Activated CD4-positive, alpha-beta T cell treated with anti-CD3 and anti-CD28 coated beads, Interleukin-10, Interleukin-2, amounts not matched to agents 100 ng/mL and 50 ng/mL, durations not matched to agents 16 hours and 8 hours (primary cell): ENCODE results near the gene MSLN.

Source experiments
- DNase-seq: peaks from one replicate; pipeline ENCODE4 v3.0.0-alpha.2; 2020

Gene MSLN

GRCh38 chr16:778447-778846, 17.9 kb downstream of the MSLN start:
- no peak for DNase-seq

- DNase-seq, result no peak
Observed at GRCh38 chr16:778909-779527, 18.5 kb downstream of the MSLN start.

- no peak for DNase-seq
Observed at GRCh38 chr16:779561-779960, 19.0 kb downstream of the MSLN start.

DNA sequence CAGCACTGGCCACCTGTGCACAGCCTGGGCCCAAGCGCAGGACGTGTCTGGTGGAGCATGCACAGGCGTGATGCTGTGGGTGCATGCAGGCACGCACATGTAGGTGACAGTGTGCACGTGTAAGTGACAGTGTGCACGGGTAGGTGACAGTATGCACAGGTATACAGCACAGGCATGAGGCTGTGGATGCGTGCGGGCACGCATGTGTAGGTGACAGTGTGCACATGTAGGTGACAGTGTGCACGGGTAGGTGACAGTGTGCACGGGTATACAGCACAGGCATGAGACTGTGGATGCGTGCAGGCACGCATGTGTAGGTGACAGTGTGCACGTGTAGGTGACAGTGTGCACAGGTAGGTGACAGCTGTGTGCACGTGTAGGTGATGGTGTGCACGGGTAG, 19.8 kb downstream of the MSLN start:
- DNase-seq, result no peak

DNA sequence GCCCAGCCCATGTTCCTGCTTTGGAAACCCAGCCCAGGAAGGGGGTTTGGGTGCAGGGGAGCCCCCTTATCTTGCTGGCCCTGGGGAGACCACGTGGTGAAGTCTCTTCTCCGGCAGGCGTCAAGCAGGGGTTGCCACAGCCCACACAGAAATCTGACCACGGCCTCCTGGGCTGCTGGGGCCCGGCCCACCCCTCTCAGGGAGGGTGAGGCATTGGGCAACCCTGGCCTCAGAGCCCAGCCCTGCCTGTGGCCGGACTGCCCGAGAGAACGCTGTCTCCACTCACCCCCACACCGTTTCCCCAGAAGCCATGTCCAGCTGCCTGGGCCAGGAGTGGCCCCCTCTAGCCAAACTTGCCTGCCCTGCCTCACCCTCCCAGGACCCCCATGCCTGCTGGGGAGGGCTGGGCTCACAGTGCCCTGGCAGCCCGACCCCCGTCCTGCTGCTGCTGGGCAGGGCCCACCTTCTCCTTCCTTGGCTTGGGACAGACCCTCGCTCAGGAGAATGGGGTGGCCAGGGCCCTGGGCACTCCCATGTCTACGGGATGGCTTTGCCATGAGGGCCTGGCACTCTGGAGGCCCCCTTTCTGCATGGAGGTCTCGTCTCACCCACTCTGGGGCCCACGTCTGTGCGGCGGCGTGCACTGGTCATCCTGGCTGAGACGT, 20.9 kb downstream of the MSLN start:
- no peak for DNase-seq

GRCh38 chr16:782258-782657, 21.7 kb downstream of the MSLN start:
- DNase-seq, result no peak

- no peak for DNase-seq
Observed at GRCh38 chr16:782766-783403, 22.4 kb downstream of the MSLN start.

- no peak for DNase-seq
Observed at GRCh38 chr16:783404-784161, 23.0 kb downstream of the MSLN start.

DNA sequence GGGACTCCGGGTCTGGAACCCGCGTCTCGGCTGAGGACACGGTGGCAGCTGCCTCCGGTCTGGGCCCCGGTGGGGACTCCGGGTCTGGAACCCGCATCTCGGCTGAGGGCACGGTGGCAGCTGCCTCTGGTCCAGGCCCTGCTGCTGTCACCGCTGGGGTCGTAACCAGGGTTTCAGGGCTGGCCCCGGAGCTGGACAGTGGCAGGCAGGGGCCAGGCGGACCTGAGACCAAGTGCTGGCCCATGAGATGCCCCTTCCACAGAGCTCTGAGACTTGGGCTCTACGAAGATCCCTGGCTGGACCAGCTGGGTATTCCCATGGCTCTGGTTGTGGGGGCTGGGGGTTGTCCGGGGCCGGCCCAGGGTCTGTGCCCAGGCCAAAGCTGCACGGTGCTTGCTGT, 23.9 kb downstream of the MSLN start:
- no peak for DNase-seq

- DNase-seq, result peak; percentile 80
Observed at GRCh38 chr16:785563-786535, 25.3 kb downstream of the MSLN start.

GRCh38 chr16:787321-787966, 26.9 kb downstream of the MSLN start:
- no peak for DNase-seq

- no peak for DNase-seq
Observed at GRCh38 chr16:787978-788398, 27.5 kb downstream of the MSLN start, which contains the start of gene RPUSD1. TSS of gene RPUSD1 (minus strand) at chr16:788381. CDS start at chr16:787737, 644 bp downstream.

DNA sequence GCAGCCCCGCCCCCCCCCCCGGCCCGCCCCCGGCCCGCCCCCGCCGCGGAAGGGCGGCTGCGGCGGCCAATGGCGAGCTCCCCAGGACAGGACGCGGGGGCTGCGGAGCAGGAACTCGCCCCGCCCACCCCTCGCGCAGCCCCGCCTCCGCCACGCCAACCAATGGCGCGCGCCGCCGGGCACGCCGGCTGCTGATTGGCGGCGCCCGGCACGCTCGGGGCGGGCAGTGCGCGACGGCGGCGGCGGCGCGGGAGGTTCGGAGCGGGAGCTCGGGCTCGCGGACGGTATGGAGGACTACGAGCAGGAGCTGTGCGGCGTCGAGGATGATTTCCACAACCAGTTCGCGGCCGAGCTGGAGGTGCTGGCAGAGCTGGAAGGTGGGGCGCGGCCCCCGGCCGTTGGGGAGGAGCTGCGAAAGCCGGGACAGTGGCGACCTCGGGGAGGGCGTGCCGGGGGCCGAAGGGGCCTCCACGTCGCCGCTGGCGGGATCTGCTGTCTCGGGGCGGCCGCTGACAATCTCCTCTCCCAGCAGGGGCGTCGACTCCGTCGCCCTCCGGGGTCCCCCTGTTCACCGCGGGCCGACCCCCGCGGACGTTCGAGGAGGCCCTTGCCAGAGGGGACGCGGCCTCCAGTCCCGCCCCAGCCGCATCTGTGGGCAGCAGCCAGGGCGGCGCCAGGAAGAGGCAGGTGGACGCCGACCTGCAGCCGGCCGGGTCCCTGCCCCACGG, 28.0 kb downstream of the MSLN start, which contains the start of gene CHTF18:
TSS of gene CHTF18 (plus strand) at position 222 of the 728 bp plus-strand sequence. CDS start at position 287, 65 bp downstream.
- peak; percentile 96 for DNase-seq

DNA sequence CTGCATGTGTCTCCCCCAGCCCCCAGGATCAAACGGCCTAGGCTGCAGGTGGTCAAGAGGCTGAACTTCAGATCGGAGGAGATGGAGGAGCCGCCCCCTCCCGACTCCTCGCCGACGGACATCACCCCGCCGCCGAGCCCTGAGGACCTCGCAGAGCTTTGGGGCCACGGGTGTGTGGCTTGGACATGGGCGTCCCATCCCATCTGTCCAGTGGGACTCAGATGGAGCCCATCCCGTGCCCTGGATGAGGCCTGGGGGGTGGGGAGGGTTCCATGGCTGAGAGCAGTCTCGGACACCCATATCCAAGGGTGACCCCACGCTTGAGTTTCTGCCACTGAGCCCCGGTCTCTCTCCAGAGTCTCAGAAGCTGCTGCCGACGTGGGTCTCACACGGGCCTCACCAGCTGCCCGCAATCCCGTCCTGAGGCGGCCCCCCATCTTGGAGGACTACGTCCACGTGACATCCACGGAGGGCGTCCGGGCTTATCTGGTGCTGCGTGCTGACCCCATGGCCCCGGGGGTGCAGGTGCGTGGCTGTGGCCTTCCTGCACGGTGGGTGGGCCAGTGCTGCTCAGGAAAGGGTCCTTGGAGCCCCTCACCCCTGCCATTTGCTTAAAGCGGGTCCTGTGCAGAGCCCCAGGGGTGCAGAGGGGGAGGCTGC, 28.8 kb downstream of the MSLN start:
- no peak for DNase-seq

GRCh38 chr16:790086-790485, 29.6 kb downstream of the MSLN start:
- no peak for DNase-seq

- no peak for DNase-seq
Observed at GRCh38 chr16:791131-791530, 30.6 kb downstream of the MSLN start.

DNA sequence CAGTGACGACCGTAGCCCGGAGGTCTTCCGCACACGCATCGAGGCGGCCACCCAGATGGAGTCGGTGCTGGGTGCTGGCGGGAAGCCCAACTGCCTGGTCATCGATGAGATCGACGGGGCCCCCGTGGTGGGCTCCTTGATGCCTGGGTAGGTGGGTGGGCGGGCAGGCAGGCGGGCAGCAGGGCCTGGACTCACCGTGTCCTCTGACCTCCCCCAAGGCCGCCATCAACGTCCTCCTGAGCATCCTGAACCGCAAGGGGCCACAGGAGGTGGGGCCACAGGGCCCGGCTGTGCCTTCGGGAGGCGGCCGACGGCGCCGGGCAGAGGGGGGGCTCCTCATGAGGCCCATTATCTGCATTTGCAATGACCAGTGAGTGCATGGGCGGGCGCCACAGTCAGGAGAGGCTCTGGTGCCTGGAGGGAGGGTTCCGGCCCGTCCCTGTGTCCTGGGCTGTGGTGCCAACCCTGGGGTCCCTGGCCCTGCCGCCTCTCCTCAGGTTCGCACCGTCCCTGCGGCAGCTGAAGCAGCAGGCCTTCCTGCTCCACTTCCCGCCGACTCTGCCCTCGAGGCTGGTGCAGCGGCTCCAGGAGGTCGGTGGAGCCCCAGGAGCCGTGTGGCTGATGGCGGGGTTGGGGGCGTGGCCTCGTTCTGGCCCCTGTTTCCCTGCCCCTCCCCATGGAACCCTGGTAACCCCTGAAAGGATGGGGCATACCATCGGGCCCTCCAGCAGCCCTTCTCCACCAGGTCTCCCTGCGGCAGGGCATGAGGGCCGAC, 31.9 kb downstream of the MSLN start:
- DNase-seq, result no peak

DNA sequence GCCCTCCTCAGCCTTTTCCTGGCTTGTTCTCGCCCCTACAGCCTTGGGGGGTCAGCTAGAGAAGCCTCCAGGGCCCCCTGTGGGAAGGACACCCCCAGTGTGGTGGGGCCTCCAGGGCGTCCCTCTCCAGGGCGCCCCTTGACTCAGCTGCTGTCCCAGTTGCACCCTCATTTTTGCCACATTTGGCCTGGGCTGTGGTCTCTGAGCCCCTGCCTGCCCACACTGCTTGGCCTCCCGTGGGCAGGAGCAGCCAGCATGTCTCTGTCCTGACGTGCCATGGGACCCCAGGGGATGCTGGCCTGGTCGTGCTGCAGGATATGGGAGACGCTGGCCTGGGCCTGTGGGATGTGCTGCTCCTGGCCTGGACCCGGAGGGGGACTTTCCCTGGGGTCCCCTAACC, 32.9 kb downstream of the MSLN start:
- DNase-seq, result no peak

DNA sequence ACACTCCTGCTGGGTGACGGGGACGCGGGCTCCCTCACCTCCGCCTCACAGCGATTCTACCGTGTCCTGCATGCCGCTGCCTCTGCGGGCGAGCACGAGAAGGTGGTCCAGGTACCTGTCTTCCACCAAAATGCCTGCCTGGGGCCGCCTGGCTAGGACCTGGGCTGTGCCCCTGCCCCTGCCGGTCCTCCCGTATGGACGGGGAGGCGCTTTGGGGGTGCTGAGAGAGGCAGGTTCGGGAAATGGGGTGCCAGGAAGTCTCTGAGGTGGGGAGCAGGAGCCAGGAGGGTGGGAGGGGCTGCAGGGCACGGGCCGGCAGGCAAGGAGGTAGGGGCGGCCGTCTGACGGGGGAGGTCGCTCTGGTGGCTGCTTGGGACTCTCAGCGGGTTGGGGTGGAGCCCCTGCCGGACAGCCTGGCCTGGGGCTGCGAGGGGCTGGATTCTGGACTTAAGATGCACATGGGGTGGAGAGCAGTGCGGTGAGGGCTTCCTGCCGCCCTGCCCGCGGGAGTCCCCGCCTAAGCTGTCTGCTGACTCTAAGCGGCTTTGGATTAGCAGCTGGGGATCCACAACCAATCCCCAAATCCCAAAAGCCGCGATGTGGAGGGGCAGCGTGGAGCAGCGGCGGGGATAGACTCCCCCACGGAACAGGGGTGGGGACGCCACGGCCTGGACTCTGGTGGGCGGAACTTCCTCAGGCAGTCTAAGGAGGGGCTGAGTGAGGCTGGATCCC, 33.7 kb downstream of the MSLN start:
- no peak for DNase-seq
